Transverse colon (tissue), 4 donors: ENCODE measurements around the gene AP2S1. TPM values are rescaled to one million over a fixed set of nuclear protein-coding genes. Genes with fewer than 3 reads are reported as not detected.
"Not testable (repeated sequence)": the region's sequence is repeated elsewhere in the genome, so short reads cannot be mapped to it uniquely, and the experiment has no call there.

ENCODE experiments used
- DNase-seq: peaks from one replicate; pipeline ENCODE4 v3.0.0-alpha.2; 2019
- H3K27ac ChIP-seq, 4 donors: fragments of 200-600 bp; sonication (generic); 2 replicates each; pipeline ENCODE4 v1.5.1; 2016 to 2018; ENCODE audit warnings: inconsistent platforms in 4 of 4
- H3K27me3 ChIP-seq: fragments of 200-600 bp; sonication (generic); 2 replicates; pipeline ENCODE4 v1.5.1; 2017; ENCODE audit warnings: inconsistent platforms
- H3K36me3 ChIP-seq, 4 donors: fragments of 200-600 bp; sonication (generic); 2 replicates each; pipeline ENCODE4 v1.5.1; 2017 to 2019; ENCODE audit warnings: inconsistent platforms in 4 of 4
- H3K4me1 ChIP-seq, 4 donors: fragments of 200-600 bp; sonication (generic); 2 replicates each; pipeline ENCODE4 v1.5.1; 2017 to 2020; ENCODE audit warnings: inconsistent platforms in 4 of 4
- H3K4me3 ChIP-seq, 4 donors: fragments of 200-600 bp; sonication (generic); 1 replicate in 1 of 4; 2 replicates in 3 of 4; pipeline versions ENCODE4 v1.5.1 to v1.6.1; 2017 to 2019; ENCODE audit warnings: inconsistent platforms in 4 of 4
- H3K9me3 ChIP-seq, 2 donors: fragments of 200-600 bp; sonication (generic); 2 replicates each; pipeline ENCODE4 v1.5.1; 2017 to 2019; ENCODE audit warnings: inconsistent platforms in 2 of 2
- EP300 ChIP-seq: sonication (generic); formaldehyde crosslinking; IDR thresholded peaks from one replicate; pipeline ENCODE4 v1.6.1; 2017; ENCODE audit warnings: antibody characterized with exemption, low read depth
- POLR2A ChIP-seq: fragments of 450-650 bp; IDR thresholded peaks from one replicate; pipeline ENCODE4 v1.6.1; 2016; ENCODE audit warnings: antibody characterized with exemption, mild to moderate bottlenecking, moderate library complexity
- POLR2AphosphoS5 ChIP-seq, 3 donors: sonication (generic); formaldehyde crosslinking; IDR thresholded peaks; one replicate each; pipeline ENCODE4 v1.6.1; 2016; ENCODE audit warnings: antibody characterized with exemption in 3 of 3
- WGBS, 2 donors: methylation state at CpG; one replicate each; pipeline ENCODE4 v1.1.5; 2018; ENCODE audit warnings: low coverage in 1 of 2; 5-methylcytosine and 5-hydroxymethylcytosine counted together
- in situ Hi-C, 4 donors: fragments of 200-750 bp; cut with MboI; loops; one replicate each; pipeline versions ENCODE4 v1.15.0 to v1.15.1; 2017; ENCODE audit warnings: low sequenced_read_pairs in 3 of 4, low pct_ligation_motif_present in 1 of 4, low pct_unique_long_range_greater_than_20kb in 1 of 4
- intact Hi-C: fragments of 100-400 bp; cut with DNase I; formaldehyde crosslinking; loops from one replicate; pipeline ENCODE4 v1.15.1; 2023; ENCODE audit warnings: low total_unique reads
- total RNA-seq, 4 donors: library from RNA; depleted of rRNA; stranded (reverse); fragments of >200 nt; gene quantifications; one replicate each; pipeline ENCODE4 v1.1.0, GENCODE V29; 2016
- TF ChIP-seq, protein P1 (sequence below), 5 experiments: fragments of 200-600 bp in 3 of 5; fragments of 450-650 bp in 2 of 5; sonication (generic) in 3 of 5; IDR thresholded peaks; 1 replicate in 2 of 5; 2 replicates in 3 of 5; pipeline ENCODE4 v1.5.1; 2016 to 2017; ENCODE audit warnings: antibody characterized with exemption in 5 of 5, inconsistent platforms in 3 of 5, mild to moderate bottlenecking in 2 of 5, moderate library complexity in 1 of 5

Gene AP2S1
- total RNA-seq, 4 donors from 2014 or later, result 50.1 to 96.9 (median 61.2) TPM

DNA sequence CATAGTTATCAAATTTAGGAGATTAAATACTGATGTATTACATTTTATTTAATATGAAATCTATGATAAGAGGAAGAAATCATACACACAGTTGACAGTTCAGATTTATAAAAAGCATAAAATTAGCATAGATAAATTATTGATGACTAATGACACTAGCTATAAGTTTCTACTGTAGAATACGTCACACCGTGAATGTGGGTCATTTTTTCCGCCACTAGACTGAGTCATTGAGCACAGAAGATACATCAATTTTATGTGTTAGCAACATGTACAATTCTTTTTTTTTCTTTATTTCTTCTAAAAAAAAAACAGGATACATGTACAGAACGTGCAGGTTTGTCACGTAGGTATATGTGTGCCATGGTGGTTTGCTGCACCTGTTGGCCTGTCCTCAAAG, 22.2 kb downstream of the AP2S1 start:
- peaks cover 0 to 4% (median 2%) of the 10 kb centered on the region in 4 donors for H3K4me1 ChIP-seq
- H3K36me3 ChIP-seq, result no peaks in the 10 kb centered on the region
- no peak overlapping the region for H3K27ac ChIP-seq
- no peak overlapping the region for H3K4me3 ChIP-seq
- 66 to 76% methylated on average over 5 of the region's 5 CpGs for WGBS, 2 donors
- no peaks in the 10 kb centered on the region for H3K27me3 ChIP-seq
- no peaks in the 10 kb centered on the region for H3K9me3 ChIP-seq
- intact Hi-C loops (no loop called here), in situ Hi-C loops (loop anchor here in 1 of 4 donors (5.0 kb wide), 1 partner anchor 51 kb away; no protein-coding TSS in a partner anchor)
- no peak for TF ChIP-seq POLR2AphosphoS5 (IDR thresholded peaks at IDR 0.05)
- TF ChIP-seq, protein P1, sequence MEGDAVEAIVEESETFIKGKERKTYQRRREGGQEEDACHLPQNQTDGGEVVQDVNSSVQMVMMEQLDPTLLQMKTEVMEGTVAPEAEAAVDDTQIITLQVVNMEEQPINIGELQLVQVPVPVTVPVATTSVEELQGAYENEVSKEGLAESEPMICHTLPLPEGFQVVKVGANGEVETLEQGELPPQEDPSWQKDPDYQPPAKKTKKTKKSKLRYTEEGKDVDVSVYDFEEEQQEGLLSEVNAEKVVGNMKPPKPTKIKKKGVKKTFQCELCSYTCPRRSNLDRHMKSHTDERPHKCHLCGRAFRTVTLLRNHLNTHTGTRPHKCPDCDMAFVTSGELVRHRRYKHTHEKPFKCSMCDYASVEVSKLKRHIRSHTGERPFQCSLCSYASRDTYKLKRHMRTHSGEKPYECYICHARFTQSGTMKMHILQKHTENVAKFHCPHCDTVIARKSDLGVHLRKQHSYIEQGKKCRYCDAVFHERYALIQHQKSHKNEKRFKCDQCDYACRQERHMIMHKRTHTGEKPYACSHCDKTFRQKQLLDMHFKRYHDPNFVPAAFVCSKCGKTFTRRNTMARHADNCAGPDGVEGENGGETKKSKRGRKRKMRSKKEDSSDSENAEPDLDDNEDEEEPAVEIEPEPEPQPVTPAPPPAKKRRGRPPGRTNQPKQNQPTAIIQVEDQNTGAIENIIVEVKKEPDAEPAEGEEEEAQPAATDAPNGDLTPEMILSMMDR (IDR thresholded peaks at IDR 0.05), result no peak
- TF ChIP-seq POLR2A, result no peak
- no peak for TF ChIP-seq EP300
- DNase-seq, result no peak

DNA sequence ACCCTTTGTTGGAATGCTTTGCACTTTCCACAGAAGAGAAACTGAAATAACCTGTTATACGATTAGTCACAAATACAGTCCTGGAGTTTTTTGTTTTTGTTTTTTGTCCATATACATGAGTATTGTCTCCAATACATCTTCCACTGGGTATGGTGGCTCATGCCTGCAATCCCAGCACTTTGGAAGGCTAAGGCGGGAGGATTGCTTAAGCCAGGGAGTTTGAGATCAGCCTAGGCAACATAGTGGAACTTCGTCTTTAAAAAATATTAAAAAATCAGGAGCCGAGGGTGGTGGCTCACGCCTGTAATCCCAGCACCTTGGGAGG, 25.0 kb downstream of the AP2S1 start:
- in situ Hi-C loops (loop anchor here in 1 of 4 donors (5.0 kb wide), 1 partner anchor 48 kb away; no protein-coding TSS in a partner anchor), intact Hi-C loops (no loop called here)
- TF ChIP-seq POLR2AphosphoS5 (IDR thresholded peaks at IDR 0.05) (no peak), EP300 (no peak)
- TF ChIP-seq, protein P1 (IDR thresholded peaks at IDR 0.05), result no peak
- WGBS, 2 donors, result 79 to 92% methylated on average over 2 to 5 of the region's 5 CpGs
- H3K9me3 ChIP-seq, result no peaks in the 10 kb centered on the region
- no peaks in the 10 kb centered on the region for H3K36me3 ChIP-seq
- no peaks in the 10 kb centered on the region for H3K27me3 ChIP-seq
- no peak overlapping the region for H3K27ac ChIP-seq
- no peak overlapping the region for H3K4me3 ChIP-seq
- no peak for DNase-seq
- H3K4me1 ChIP-seq, result peaks cover 5 to 22% (median 15%) of the 10 kb centered on the region in 4 donors

DNA sequence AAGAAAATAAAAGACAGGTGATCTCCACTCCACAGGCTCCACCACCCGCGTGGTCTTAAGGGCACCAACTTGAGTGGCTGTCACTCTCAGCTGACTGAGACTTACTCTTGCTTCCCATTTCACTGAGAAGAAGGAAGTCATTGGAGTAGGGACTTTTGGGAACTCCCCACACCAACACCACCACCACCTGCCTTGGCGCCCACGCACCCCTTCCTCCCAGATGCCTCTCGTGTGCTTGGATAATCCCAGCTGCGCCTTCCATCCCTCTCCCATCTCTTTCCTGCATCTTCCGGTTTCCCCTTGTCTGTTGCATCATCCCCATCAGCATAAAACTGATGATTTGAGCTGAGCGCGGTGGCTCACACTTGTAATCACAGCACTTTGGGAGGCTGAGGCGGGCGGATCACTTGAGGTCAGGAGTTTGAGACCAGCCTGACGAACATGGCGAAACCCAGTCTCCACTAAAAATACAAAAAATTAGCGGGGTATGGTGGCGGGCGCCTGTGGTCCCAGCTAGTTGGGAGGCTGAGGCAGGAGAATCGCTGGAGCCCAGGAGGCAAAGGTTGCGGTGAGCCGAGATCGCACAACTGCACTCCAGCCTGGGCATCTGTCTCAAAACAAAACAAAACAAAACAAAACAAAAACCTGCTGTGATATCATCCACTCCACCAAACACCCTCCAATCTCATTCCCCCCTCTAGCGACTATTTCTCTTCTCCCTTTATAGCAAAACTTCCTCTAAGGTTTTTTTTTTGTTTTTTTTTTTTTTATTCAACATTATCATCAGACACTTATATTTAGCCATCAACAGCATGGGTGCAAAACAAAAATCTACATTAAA, 25.5 kb downstream of the AP2S1 start:
- peak overlapping the region; percentile 47 to 67 (median 52) for H3K27ac ChIP-seq

DNA sequence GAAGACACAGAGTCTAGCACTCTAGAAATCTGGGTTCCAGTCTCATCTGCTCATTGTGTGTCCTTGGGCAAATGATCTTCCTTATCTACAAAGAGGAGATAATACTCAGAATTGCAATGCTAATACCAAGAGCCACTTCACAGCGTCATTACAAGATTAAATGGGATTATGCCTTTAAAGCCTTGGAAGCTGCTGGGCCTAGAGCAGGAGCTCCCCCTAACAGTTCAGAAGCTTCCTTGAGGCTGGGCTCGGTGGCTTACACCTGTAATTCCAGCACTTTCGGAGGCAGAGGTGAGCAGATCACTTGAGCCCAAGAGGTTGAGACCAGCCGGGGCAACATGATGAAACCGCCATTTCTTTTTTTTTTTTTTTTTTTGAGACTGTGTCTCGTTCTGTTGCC, 27.6 kb downstream of the AP2S1 start:
- no peaks in the 10 kb centered on the region for H3K27me3 ChIP-seq
- DNase-seq, result no peak
- no peak overlapping the region for H3K27ac ChIP-seq
- H3K9me3 ChIP-seq, result no peaks in the 10 kb centered on the region
- no peak overlapping the region for H3K4me3 ChIP-seq
- 87% methylated on average over 4 to 6 of the region's 6 CpGs for WGBS, 2 donors
- H3K4me1 ChIP-seq, result peaks cover 9 to 27% (median 19%) of the 10 kb centered on the region in 4 donors
- intact Hi-C loops (no loop called here), in situ Hi-C loops (no loop called here)
- no peaks in the 10 kb centered on the region for H3K36me3 ChIP-seq
- no peak for TF ChIP-seq POLR2A
- TF ChIP-seq POLR2AphosphoS5 (IDR thresholded peaks at IDR 0.05), result no peak
- TF ChIP-seq EP300, result no peak
- TF ChIP-seq, protein P1 (IDR thresholded peaks at IDR 0.05), result no peak

More for the DNA sequence above, 25.5 kb downstream of the AP2S1 start:
- no peak for TF ChIP-seq POLR2AphosphoS5 (IDR thresholded peaks at IDR 0.05)
- no peaks in the 10 kb centered on the region for H3K27me3 ChIP-seq
- no peaks in the 10 kb centered on the region for H3K36me3 ChIP-seq
- H3K4me3 ChIP-seq, result no peak overlapping the region
- in situ Hi-C loops (loop anchor here in 1 of 4 donors (5.0 kb wide), 1 partner anchor 48 kb away; no protein-coding TSS in a partner anchor), intact Hi-C loops (no loop called here)
- 74 to 78% methylated on average over 8 to 21 of the region's 21 CpGs for WGBS, 2 donors
- peak; percentile 22 for DNase-seq
- H3K4me1 ChIP-seq, result peaks cover 9 to 28% (median 20%) of the 10 kb centered on the region in 4 donors
- no peaks in the 10 kb centered on the region for H3K9me3 ChIP-seq

DNA sequence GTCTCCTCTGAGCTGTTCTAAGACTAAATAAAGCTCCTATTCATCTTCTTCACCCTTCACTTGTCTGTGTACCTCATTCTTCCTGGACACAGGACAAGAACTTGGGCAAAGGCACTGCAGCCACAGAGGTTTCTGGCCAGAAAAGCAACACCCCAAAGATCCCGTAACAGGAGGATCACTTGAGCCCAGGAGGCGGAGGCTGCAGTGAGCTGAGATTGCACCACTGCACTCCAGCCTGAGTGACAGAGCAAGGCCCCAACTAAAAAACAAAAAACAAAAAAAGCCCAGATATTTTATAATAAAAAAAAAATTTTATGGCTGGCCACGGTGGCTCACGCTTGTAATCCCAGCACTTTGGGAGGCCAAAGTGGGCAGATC, 28.2 kb downstream of the AP2S1 start:
- peaks cover 9 to 27% (median 19%) of the 10 kb centered on the region in 4 donors for H3K4me1 ChIP-seq
- DNase-seq, H3K4me3 ChIP-seq, H3K36me3 ChIP-seq, intact Hi-C loops, in situ Hi-C loops, H3K9me3 ChIP-seq, H3K27me3 ChIP-seq: not testable (repeated sequence)
- H3K27ac ChIP-seq, result peak overlapping the region in 3 of 4 donors; percentile 46 to 71 (median 66)
- 92 to 100% methylated on average over 2 to 4 of the region's 4 CpGs for WGBS, 2 donors
